ENCODE results near the gene SLAMF9.

SLAMF9 gene

DNA sequence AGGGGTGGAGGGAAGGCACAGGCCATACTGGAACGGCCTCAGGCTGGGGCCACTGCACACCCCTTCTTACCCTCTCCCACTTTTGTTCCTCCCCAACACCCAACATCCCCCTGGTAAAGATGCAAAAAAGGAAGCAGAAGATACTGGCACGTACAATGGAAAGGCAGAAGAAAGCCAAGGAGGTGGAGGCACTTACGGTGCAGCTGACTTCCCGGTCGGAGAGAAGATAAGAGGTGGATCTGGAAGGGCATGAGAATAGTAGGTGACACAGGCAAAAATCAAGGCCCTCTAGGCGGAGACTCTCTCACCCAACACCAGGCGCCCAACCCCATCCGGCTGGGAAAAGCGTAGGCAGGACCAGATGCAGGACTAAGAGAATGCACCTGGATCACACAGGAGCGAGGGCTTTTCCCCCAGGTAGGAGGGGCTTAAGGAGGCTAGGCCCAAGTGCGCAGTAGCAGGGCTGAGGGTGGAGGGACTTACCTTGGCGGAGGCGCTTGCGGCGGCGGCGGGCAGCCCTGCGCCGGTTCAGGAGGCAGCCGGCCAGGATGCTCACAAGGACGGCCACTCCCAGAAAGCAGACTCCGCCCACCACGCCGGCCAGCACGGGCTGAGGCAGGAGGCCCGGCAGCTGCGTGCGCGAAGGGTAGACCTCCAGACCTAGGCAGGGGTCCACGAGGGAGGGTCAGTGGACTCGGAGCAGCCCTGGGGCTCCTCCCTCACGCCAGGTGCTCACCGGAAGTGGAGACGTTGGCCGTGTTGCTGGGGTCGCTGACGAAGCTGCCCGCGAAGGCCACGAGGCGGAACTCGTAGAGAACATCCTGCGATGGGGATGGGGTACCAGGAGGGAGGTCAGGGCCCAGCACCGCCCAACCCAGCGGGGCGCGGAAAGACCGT, 24.6 kb downstream of the SLAMF9 start:
- Mint-ChIP-seq H3K36me3 (ENCODE audit: low read depth) (peaks cover 7% of the 10 kb centered on the region), H3K4me1 (ENCODE audit: low read depth) (peaks cover 14% of the 10 kb centered on the region), H3K27me3 (no peaks in the 10 kb centered on the region), H3K27ac (no peak overlapping the region), H3K4me3 (no peak overlapping the region), H3K9me3 (no peaks in the 10 kb centered on the region)
- DNase-seq = no peak

- H3K4me1 Mint-ChIP-seq (ENCODE audit: low read depth) = peaks cover 18% of the 10 kb centered on the region
- peaks cover 15% of the 10 kb centered on the region for H3K36me3 Mint-ChIP-seq (ENCODE audit: low read depth)
- H3K27ac Mint-ChIP-seq = no peak overlapping the region
- no peak for DNase-seq
- H3K4me3 Mint-ChIP-seq = no peak overlapping the region
- no peaks in the 10 kb centered on the region for H3K27me3 Mint-ChIP-seq
- H3K9me3 Mint-ChIP-seq = no peaks in the 10 kb centered on the region
Measured at GRCh38 chr1:159928491-159929050, 25.5 kb downstream of the SLAMF9 start.

GRCh38 chr1:159927849-159928431, 26.1 kb downstream of the SLAMF9 start:
- DNase-seq = no peak
- Mint-ChIP-seq H3K9me3 (no peaks in the 10 kb centered on the region), H3K27ac (no peak overlapping the region), H3K27me3 (no peaks in the 10 kb centered on the region), H3K4me3 (no peak overlapping the region), H3K36me3 (ENCODE audit: low read depth) (peaks cover 21% of the 10 kb centered on the region), H3K4me1 (ENCODE audit: low read depth) (peaks cover 24% of the 10 kb centered on the region)

GRCh38 chr1:159927211-159927848, 26.7 kb downstream of the SLAMF9 start:
- Mint-ChIP-seq H3K27me3 (no peaks in the 10 kb centered on the region), H3K36me3 (ENCODE audit: low read depth) (peaks cover 27% of the 10 kb centered on the region), H3K27ac (no peak overlapping the region), H3K9me3 (no peaks in the 10 kb centered on the region), H3K4me3 (no peak overlapping the region), H3K4me1 (ENCODE audit: low read depth) (peaks cover 30% of the 10 kb centered on the region)
- DNase-seq = no peak

DNA sequence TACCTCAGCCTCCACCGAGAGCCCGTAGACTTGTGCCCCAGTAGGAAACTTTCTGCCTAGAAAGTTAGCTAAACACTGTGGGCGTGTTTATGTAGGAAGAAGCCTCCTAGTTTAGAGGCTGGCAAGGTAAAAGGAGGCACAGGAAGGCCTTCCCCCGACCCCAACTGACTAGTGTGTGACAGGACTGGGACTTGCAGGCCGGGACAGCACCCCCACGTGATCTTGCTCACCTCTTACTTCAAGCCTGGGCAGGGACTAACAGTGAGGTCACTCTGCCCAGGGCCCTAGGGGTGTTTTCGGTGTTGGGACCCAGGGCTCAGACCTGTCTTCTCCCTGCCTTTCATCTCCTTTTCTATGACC, 28.3 kb downstream of the SLAMF9 start:
- DNase-seq = no peak
- no peaks in the 10 kb centered on the region for H3K9me3 Mint-ChIP-seq
- H3K4me3 Mint-ChIP-seq = peak overlapping the region; percentile 87
- peaks cover 47% of the 10 kb centered on the region for H3K4me1 Mint-ChIP-seq (ENCODE audit: low read depth)
- peak overlapping the region; percentile 95 for H3K27ac Mint-ChIP-seq
- H3K27me3 Mint-ChIP-seq = no peaks in the 10 kb centered on the region
- peaks cover 44% of the 10 kb centered on the region for H3K36me3 Mint-ChIP-seq (ENCODE audit: low read depth)

DNA sequence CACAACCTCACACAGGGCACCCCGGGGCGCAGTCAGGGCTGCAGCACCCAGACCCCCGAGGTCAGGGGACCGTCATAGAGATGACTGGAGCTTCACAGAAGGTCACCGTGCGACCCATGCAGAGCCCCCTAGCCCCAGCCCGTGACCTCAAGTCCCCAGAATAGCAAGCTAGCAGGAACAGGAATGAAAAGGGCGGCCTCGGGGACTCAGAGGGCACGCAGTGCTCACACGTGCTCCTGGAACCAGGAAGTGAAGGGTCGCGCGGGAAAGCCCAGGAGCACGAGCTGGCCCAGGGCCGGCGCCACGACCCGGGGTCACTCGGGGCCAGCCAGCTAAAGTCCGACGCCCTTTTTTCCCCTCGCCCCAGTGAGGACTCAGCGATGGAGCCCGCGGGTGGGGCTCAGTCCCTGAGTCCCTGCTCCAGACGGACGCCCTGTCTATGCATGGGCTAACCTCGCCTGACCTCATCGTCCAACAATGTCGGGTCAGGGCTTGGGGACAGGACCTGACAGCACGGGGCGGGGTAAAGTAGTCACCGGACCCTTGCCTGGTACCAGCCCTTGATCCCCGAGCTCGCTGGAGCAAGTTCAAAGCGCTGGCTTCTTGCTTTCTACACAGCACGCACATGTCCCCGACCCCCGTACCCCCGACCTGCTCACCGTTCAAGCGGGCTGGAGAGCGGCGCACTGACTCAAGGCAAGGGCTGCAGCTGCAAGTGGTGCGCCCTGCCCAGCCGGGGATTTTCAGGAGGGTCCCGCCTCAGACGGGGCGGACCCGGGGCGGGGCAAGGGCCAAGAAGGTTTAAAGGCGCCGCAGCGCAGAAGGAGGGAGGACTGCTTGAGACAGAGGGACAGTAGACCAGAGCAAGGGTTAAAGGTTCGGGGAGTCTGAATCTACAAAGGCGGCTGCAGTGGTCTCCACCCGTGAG, 29.0 kb downstream of the SLAMF9 start, which contains the start of gene TAGLN2:
Gene TAGLN2, minus strand, starts transcription at position 717 of the 928 bp plus-strand sequence. CDS start 4,998 bp downstream, outside the sequence.
- Mint-ChIP-seq H3K36me3 (ENCODE audit: low read depth) (peaks cover 50% of the 10 kb centered on the region), H3K9me3 (no peaks in the 10 kb centered on the region), H3K4me3 (peak within 1 kb of the TSS; percentile 87), H3K4me1 (ENCODE audit: low read depth) (peaks cover 52% of the 10 kb centered on the region), H3K27me3 (no peaks in the 10 kb centered on the region), H3K27ac (peak within 1 kb of the TSS; percentile 95)
- DNase-seq = peak; percentile 94

- peak overlapping the region; percentile 95 for H3K27ac Mint-ChIP-seq
- peak; percentile 76 for DNase-seq
- peak overlapping the region; percentile 87 for H3K4me3 Mint-ChIP-seq
- no peaks in the 10 kb centered on the region for H3K9me3 Mint-ChIP-seq
- no peaks in the 10 kb centered on the region for H3K27me3 Mint-ChIP-seq
- peaks cover 61% of the 10 kb centered on the region for H3K4me1 Mint-ChIP-seq (ENCODE audit: low read depth)
- H3K36me3 Mint-ChIP-seq (ENCODE audit: low read depth) = peaks cover 59% of the 10 kb centered on the region
Measured at GRCh38 chr1:159924025-159924790, 29.8 kb downstream of the SLAMF9 start.

DNA sequence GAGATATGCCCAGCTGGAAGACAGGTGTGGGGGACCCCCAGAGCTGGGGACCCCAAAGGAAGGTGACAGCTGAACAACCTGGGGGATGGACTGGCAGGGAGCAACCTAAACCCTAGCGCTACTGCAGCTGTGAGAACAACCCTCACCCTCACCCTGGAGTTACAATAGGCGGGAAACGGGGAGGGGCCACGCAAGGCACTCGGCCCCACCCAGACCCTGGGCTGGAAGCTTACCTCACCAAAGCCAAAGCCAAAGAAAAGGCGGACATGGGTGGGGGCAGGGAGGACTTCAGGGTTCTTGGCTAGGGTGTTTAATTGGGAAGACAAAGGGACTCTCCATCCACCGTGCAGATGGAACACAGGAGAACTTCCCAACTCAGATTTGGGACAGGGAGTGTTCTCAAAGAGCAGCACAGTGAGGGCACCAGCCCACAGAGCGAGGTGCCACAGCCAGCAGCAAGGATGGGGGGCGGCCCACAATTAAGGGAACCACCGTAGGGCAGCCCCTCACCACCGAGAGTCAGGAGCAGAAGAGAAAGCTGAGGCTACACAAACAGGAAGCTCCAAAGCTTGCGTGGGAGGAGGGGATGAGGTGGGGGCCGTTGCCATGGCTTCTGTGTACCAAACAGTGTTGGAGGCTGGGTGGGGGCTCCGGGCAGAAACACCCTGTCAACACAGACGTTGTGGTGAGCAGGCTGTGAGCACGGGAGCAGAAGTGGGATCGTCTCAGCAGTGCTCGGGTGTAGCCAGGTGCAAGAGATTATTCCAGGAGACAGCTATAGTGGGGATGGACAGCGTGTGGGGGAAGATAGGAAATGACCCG, 30.6 kb downstream of the SLAMF9 start:
- peaks cover 66% of the 10 kb centered on the region for H3K36me3 Mint-ChIP-seq (ENCODE audit: low read depth)
- H3K27me3 Mint-ChIP-seq = no peaks in the 10 kb centered on the region
- H3K4me1 Mint-ChIP-seq (ENCODE audit: low read depth) = peaks cover 67% of the 10 kb centered on the region
- H3K27ac Mint-ChIP-seq = peak overlapping the region; percentile 95
- peak; percentile 74 for DNase-seq
- H3K4me3 Mint-ChIP-seq = peak overlapping the region; percentile 87
- no peaks in the 10 kb centered on the region for H3K9me3 Mint-ChIP-seq

GRCh38 chr1:159922511-159923202, 31.4 kb downstream of the SLAMF9 start:
- H3K36me3 Mint-ChIP-seq (ENCODE audit: low read depth) = peaks cover 74% of the 10 kb centered on the region
- H3K27me3 Mint-ChIP-seq = no peaks in the 10 kb centered on the region
- H3K9me3 Mint-ChIP-seq = no peaks in the 10 kb centered on the region
- peaks cover 75% of the 10 kb centered on the region for H3K4me1 Mint-ChIP-seq (ENCODE audit: low read depth)
- no peak for DNase-seq
- peak overlapping the region; percentile 87 for H3K4me3 Mint-ChIP-seq
- peak overlapping the region; percentile 95 for H3K27ac Mint-ChIP-seq

- peak overlapping the region; percentile 95 for H3K27ac Mint-ChIP-seq
- H3K4me3 Mint-ChIP-seq = peak overlapping the region; percentile 87
- H3K27me3 Mint-ChIP-seq = no peaks in the 10 kb centered on the region
- H3K36me3 Mint-ChIP-seq (ENCODE audit: low read depth) = peaks cover 81% of the 10 kb centered on the region
- DNase-seq = no peak
- no peaks in the 10 kb centered on the region for H3K9me3 Mint-ChIP-seq
- peaks cover 78% of the 10 kb centered on the region for H3K4me1 Mint-ChIP-seq (ENCODE audit: low read depth)
Measured at GRCh38 chr1:159921700-159922504, 32.1 kb downstream of the SLAMF9 start.

GRCh38 chr1:159921251-159921650, 32.8 kb downstream of the SLAMF9 start:
- H3K4me3 Mint-ChIP-seq = peak overlapping the region; percentile 87
- H3K9me3 Mint-ChIP-seq = no peaks in the 10 kb centered on the region
- DNase-seq = no peak
- peak overlapping the region; percentile 95 for H3K27ac Mint-ChIP-seq
- H3K4me1 Mint-ChIP-seq (ENCODE audit: low read depth) = peaks cover 75% of the 10 kb centered on the region
- H3K27me3 Mint-ChIP-seq = no peaks in the 10 kb centered on the region
- H3K36me3 Mint-ChIP-seq (ENCODE audit: low read depth) = peaks cover 87% of the 10 kb centered on the region

Measured in activated T-cell treated with anti-CD3 and anti-CD28 coated beads, Interleukin-2, amount 50 U/mL, for 24 hours (primary cell).